Activated CD4-positive, alpha-beta T cell treated with anti-CD3 and anti-CD28 coated beads, Interleukin-2, amount 10 ng/mL, durations not matched to agents 7 days and 5 days (primary cell): ENCODE data around the gene GALNT2. TPM values are rescaled to one million over a fixed set of nuclear protein-coding genes. Genes with fewer than 3 reads are reported as not detected.

Source experiments
- CTCF ChIA-PET: fragments of 350-600 bp; sonication (Branson Sonifier 250); formaldehyde crosslinking; loops from one replicate; lab custom pipeline; 2021; ENCODE audit warnings: antibody characterized with exemption; lab: Charles Lee
- POLR2A ChIA-PET: fragments of 350-600 bp; sonication (Branson Sonifier 250); formaldehyde crosslinking; loops from one replicate; lab custom pipeline; 2021; ENCODE audit warnings: antibody characterized with exemption; lab: Charles Lee
- DNase-seq: peaks from one replicate; pipeline ENCODE4 v3.0.0-alpha.2; 2020
- H3K27ac Mint-ChIP-seq: one replicate; pipeline ENCODE4 v1.8.0; 2021; ENCODE audit warnings: mild to moderate bottlenecking, moderate library complexity, mixed read lengths
- H3K27me3 Mint-ChIP-seq: one replicate; pipeline ENCODE4 v1.8.0; 2021; ENCODE audit warnings: mixed read lengths
- H3K36me3 Mint-ChIP-seq: one replicate; pipeline ENCODE4 v1.8.0; 2021; ENCODE audit warnings: low read depth, mixed read lengths
- H3K4me1 Mint-ChIP-seq: one replicate; pipeline ENCODE4 v1.8.0; 2021; ENCODE audit warnings: mixed read lengths
- H3K4me3 Mint-ChIP-seq: one replicate; pipeline ENCODE4 v1.8.0; 2021; ENCODE audit warnings: mild to moderate bottlenecking, moderate library complexity, mixed read lengths
- H3K9me3 Mint-ChIP-seq: one replicate; pipeline ENCODE4 v1.8.0; 2021; ENCODE audit warnings: mixed read lengths
- total RNA-seq, 2 experiments: library from RNA; stranded (reverse); gene quantifications; one replicate each; pipeline ENCODE4 v1.2.3, GENCODE V29; 2021

The GALNT2 gene
- total RNA-seq, 2 experiments from 2014 or later: 22.7 to 28.4 TPM

- POLR2A ChIA-PET: interaction anchor here (0.6 kb wide), 1 partner anchor 262 kb away, joined by 4 read pairs; no protein-coding TSS in a partner anchor
- no peak for DNase-seq
- H3K36me3 Mint-ChIP-seq: peaks cover 26% of the 10 kb centered on the region
- H3K4me1 Mint-ChIP-seq: peaks cover 11% of the 10 kb centered on the region
- no peaks in the 10 kb centered on the region for H3K27me3 Mint-ChIP-seq
- H3K27ac Mint-ChIP-seq: no peak overlapping the region
- CTCF ChIA-PET: interaction anchor here (1.6 kb wide), 1 partner anchor 9 kb away, joined by 5 read pairs; no protein-coding TSS in a partner anchor
- no peak overlapping the region for H3K4me3 Mint-ChIP-seq
- no peaks in the 10 kb centered on the region for H3K9me3 Mint-ChIP-seq
Measured at GRCh38 chr1:230248889-230249270, 181.8 kb downstream of the GALNT2 start.

- H3K27me3 Mint-ChIP-seq: no peaks in the 10 kb centered on the region
- H3K4me3 Mint-ChIP-seq: no peak overlapping the region
- POLR2A ChIA-PET: no interaction called here
Measured at GRCh38 chr1:230249695-230250480, 182.8 kb downstream of the GALNT2 start.

GRCh38 chr1:230250666-230251065 is 183.6 kb downstream of the GALNT2 start:
- Mint-ChIP-seq H3K9me3 (no peaks in the 10 kb centered on the region), H3K4me3 (no peak overlapping the region), H3K36me3 (peaks cover 32% of the 10 kb centered on the region), H3K27me3 (no peaks in the 10 kb centered on the region), H3K4me1 (peaks cover 11% of the 10 kb centered on the region), H3K27ac (no peak overlapping the region)
- ChIA-PET POLR2A (no interaction called here), CTCF (no interaction called here)
- no peak for DNase-seq

More at GRCh38 chr1:230249695-230250480, 182.8 kb downstream of the GALNT2 start:
- DNase-seq: no peak
- Mint-ChIP-seq H3K9me3 (no peaks in the 10 kb centered on the region), H3K27ac (peak overlapping the region; percentile 52), H3K4me1 (peaks cover 11% of the 10 kb centered on the region), H3K36me3 (peaks cover 30% of the 10 kb centered on the region)
- CTCF ChIA-PET: interaction anchor here (0.7 to 1.6 kb wide), 3 partner anchors 8 to 25 kb away, joined by 3 to 5 read pairs (median 3); no protein-coding TSS in a partner anchor

- Mint-ChIP-seq H3K4me3 (no peak overlapping the region), H3K9me3 (no peaks in the 10 kb centered on the region), H3K4me1 (peaks cover 2% of the 10 kb centered on the region), H3K36me3 (peaks cover 24% of the 10 kb centered on the region), H3K27ac (no peak overlapping the region), H3K27me3 (no peaks in the 10 kb centered on the region)
- ChIA-PET CTCF (no interaction called here), POLR2A (no interaction called here)
- DNase-seq: no peak
Measured at GRCh38 chr1:230251644-230252191, 184.7 kb downstream of the GALNT2 start.

- no peak for DNase-seq
- no peak overlapping the region for H3K27ac Mint-ChIP-seq
- peaks cover 2% of the 10 kb centered on the region for H3K4me1 Mint-ChIP-seq
- H3K9me3 Mint-ChIP-seq: no peaks in the 10 kb centered on the region
- peaks cover 26% of the 10 kb centered on the region for H3K36me3 Mint-ChIP-seq
- no peaks in the 10 kb centered on the region for H3K27me3 Mint-ChIP-seq
- ChIA-PET CTCF (no interaction called here), POLR2A (no interaction called here)
- no peak overlapping the region for H3K4me3 Mint-ChIP-seq
Measured at GRCh38 chr1:230253150-230253549, 186.1 kb downstream of the GALNT2 start.

GRCh38 chr1:230254265-230254664 is 187.2 kb downstream of the GALNT2 start:
- no peak overlapping the region for H3K4me3 Mint-ChIP-seq
- no peak overlapping the region for H3K27ac Mint-ChIP-seq
- no peak for DNase-seq
- no peaks in the 10 kb centered on the region for H3K9me3 Mint-ChIP-seq
- CTCF ChIA-PET: interaction anchor here (0.6 kb wide), 1 partner anchor 9 kb away, joined by 5 read pairs; no protein-coding TSS in a partner anchor
- H3K36me3 Mint-ChIP-seq: peaks cover 29% of the 10 kb centered on the region
- POLR2A ChIA-PET: no interaction called here
- peaks cover 2% of the 10 kb centered on the region for H3K4me1 Mint-ChIP-seq
- no peaks in the 10 kb centered on the region for H3K27me3 Mint-ChIP-seq

GRCh38 chr1:230255116-230255515 is 188.1 kb downstream of the GALNT2 start:
- H3K36me3 Mint-ChIP-seq: peaks cover 31% of the 10 kb centered on the region
- no peaks in the 10 kb centered on the region for H3K27me3 Mint-ChIP-seq
- ChIA-PET POLR2A (interaction anchor here (0.6 kb wide), 1 partner anchor 9 kb away, joined by 5 read pairs; no protein-coding TSS in a partner anchor), CTCF (interaction anchor here (0.6 kb wide), 1 partner anchor 10 kb away, joined by 5 read pairs; no protein-coding TSS in a partner anchor)
- no peak overlapping the region for H3K4me3 Mint-ChIP-seq
- DNase-seq: no peak
- H3K4me1 Mint-ChIP-seq: peaks cover 2% of the 10 kb centered on the region
- H3K9me3 Mint-ChIP-seq: no peaks in the 10 kb centered on the region
- H3K27ac Mint-ChIP-seq: no peak overlapping the region

GRCh38 chr1:230255991-230256390 is 189.0 kb downstream of the GALNT2 start:
- Mint-ChIP-seq H3K4me3 (no peak overlapping the region), H3K36me3 (peaks cover 29% of the 10 kb centered on the region), H3K9me3 (no peaks in the 10 kb centered on the region), H3K27me3 (no peaks in the 10 kb centered on the region), H3K27ac (no peak overlapping the region), H3K4me1 (peaks cover 2% of the 10 kb centered on the region)
- ChIA-PET POLR2A (no interaction called here), CTCF (no interaction called here)
- no peak for DNase-seq

GRCh38 chr1:230256896-230257295 is 189.9 kb downstream of the GALNT2 start:
- peaks cover 29% of the 10 kb centered on the region for H3K36me3 Mint-ChIP-seq
- no peak for DNase-seq
- POLR2A ChIA-PET: no interaction called here

GRCh38 chr1:230259621-230260020 is 192.6 kb downstream of the GALNT2 start:
- H3K9me3 Mint-ChIP-seq: no peaks in the 10 kb centered on the region
- no peaks in the 10 kb centered on the region for H3K4me1 Mint-ChIP-seq
- no peak overlapping the region for H3K27ac Mint-ChIP-seq
- H3K4me3 Mint-ChIP-seq: no peak overlapping the region
- no peak for DNase-seq
- H3K36me3 Mint-ChIP-seq: peaks cover 31% of the 10 kb centered on the region
- no peaks in the 10 kb centered on the region for H3K27me3 Mint-ChIP-seq
- CTCF ChIA-PET: no interaction called here
- POLR2A ChIA-PET: no interaction called here

More at GRCh38 chr1:230256896-230257295, 189.9 kb downstream of the GALNT2 start:
- no peak overlapping the region for H3K27ac Mint-ChIP-seq
- no peak overlapping the region for H3K4me3 Mint-ChIP-seq
- H3K9me3 Mint-ChIP-seq: no peaks in the 10 kb centered on the region
- CTCF ChIA-PET: no interaction called here
- no peaks in the 10 kb centered on the region for H3K27me3 Mint-ChIP-seq
- no peaks in the 10 kb centered on the region for H3K4me1 Mint-ChIP-seq

- no peak for DNase-seq
- Mint-ChIP-seq H3K27ac (no peak overlapping the region), H3K4me3 (no peak overlapping the region), H3K4me1 (no peaks in the 10 kb centered on the region), H3K36me3 (peaks cover 29% of the 10 kb centered on the region), H3K27me3 (no peaks in the 10 kb centered on the region), H3K9me3 (no peaks in the 10 kb centered on the region)
- POLR2A ChIA-PET: no interaction called here
- CTCF ChIA-PET: interaction anchor here (0.6 kb wide), 1 partner anchor 457 kb away, joined by 5 read pairs; no protein-coding TSS in a partner anchor
Measured at GRCh38 chr1:230260831-230261230, 193.8 kb downstream of the GALNT2 start.

GRCh38 chr1:230261928-230262650 is 195.1 kb downstream of the GALNT2 start:
- no peaks in the 10 kb centered on the region for H3K4me1 Mint-ChIP-seq
- no peak overlapping the region for H3K4me3 Mint-ChIP-seq
- CTCF ChIA-PET: interaction anchor here (0.6 to 1.2 kb wide), 3 partner anchors 12 to 95 kb away, joined by 3 to 5 read pairs (median 4); no protein-coding TSS in a partner anchor
- POLR2A ChIA-PET: no interaction called here
- no peaks in the 10 kb centered on the region for H3K9me3 Mint-ChIP-seq
- no peak overlapping the region for H3K27ac Mint-ChIP-seq
- H3K36me3 Mint-ChIP-seq: peaks cover 27% of the 10 kb centered on the region
- no peaks in the 10 kb centered on the region for H3K27me3 Mint-ChIP-seq
- no peak for DNase-seq
